Measurements from ENCODE around the gene STIL.

- TF ChIP-seq, protein P1, sequence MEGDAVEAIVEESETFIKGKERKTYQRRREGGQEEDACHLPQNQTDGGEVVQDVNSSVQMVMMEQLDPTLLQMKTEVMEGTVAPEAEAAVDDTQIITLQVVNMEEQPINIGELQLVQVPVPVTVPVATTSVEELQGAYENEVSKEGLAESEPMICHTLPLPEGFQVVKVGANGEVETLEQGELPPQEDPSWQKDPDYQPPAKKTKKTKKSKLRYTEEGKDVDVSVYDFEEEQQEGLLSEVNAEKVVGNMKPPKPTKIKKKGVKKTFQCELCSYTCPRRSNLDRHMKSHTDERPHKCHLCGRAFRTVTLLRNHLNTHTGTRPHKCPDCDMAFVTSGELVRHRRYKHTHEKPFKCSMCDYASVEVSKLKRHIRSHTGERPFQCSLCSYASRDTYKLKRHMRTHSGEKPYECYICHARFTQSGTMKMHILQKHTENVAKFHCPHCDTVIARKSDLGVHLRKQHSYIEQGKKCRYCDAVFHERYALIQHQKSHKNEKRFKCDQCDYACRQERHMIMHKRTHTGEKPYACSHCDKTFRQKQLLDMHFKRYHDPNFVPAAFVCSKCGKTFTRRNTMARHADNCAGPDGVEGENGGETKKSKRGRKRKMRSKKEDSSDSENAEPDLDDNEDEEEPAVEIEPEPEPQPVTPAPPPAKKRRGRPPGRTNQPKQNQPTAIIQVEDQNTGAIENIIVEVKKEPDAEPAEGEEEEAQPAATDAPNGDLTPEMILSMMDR (optimal IDR thresholded peaks at IDR 0.05 in 1 of 3, IDR thresholded peaks at IDR 0.05 in 1 of 3, conservative IDR thresholded peaks at IDR 0.05 in 1 of 3; ENCODE audit: extremely low read depth in 1 of 3, insufficient read depth in 2 of 3, low read length in 3 of 3), result no peak
- TF ChIP-seq EZH2 (IDR thresholded peaks at IDR 0.05; ENCODE audit: low read length), result no peak
Observed at GRCh38 chr1:47276850-47277249, 37.1 kb downstream of the STIL start.

Measured in keratinocyte (primary cell).